HG02943 (cell line): ENCODE results near the gene LIPA.
"Not testable (repeated sequence)": the region's sequence is repeated elsewhere in the genome, so short reads cannot be mapped to it uniquely, and the experiment has no call there.

ENCODE experiments used
- ATAC-seq: cut with Tn5 transposase; IDR thresholded peaks from one replicate; pipeline ENCODE4 v1.9.1; 2021; ENCODE audit warnings: mild to moderate bottlenecking, low read depth, moderate library complexity; ENCODE audit not compliant: unreplicated experiment

The LIPA gene

GRCh38 chr10:89171263-89171872 is 80.2 kb downstream of the LIPA start:
- no peak for ATAC-seq

GRCh38 chr10:89168354-89168900 is 83.1 kb downstream of the LIPA start:
- ATAC-seq: not testable (repeated sequence)

GRCh38 chr10:89167915-89168314 is 83.7 kb downstream of the LIPA start:
- no peak for ATAC-seq

- no peak for ATAC-seq
Measured at GRCh38 chr10:89165923-89166322, 85.7 kb downstream of the LIPA start.

- ATAC-seq: no peak
Measured at GRCh38 chr10:89164920-89165319, 86.7 kb downstream of the LIPA start.

GRCh38 chr10:89164080-89164479 is 87.5 kb downstream of the LIPA start:
- peak; percentile 7 for ATAC-seq
